ENCODE data around the gene CTSA. TPM values are rescaled to one million over a fixed set of nuclear protein-coding genes. Genes with fewer than 3 reads are reported as not detected.
"Not testable (repeated sequence)": the region's sequence is repeated elsewhere in the genome, so short reads cannot be mapped to it uniquely, and the experiment has no call there.

Gene CTSA
- total RNA-seq, 2 donors from 2014 or later: 83.8 to 116 TPM

- H3K9me3 ChIP-seq: no peaks in the 10 kb centered on the region
- H3K36me3 ChIP-seq: peaks cover 76% of the 10 kb centered on the region
- TF ChIP-seq, protein P1, sequence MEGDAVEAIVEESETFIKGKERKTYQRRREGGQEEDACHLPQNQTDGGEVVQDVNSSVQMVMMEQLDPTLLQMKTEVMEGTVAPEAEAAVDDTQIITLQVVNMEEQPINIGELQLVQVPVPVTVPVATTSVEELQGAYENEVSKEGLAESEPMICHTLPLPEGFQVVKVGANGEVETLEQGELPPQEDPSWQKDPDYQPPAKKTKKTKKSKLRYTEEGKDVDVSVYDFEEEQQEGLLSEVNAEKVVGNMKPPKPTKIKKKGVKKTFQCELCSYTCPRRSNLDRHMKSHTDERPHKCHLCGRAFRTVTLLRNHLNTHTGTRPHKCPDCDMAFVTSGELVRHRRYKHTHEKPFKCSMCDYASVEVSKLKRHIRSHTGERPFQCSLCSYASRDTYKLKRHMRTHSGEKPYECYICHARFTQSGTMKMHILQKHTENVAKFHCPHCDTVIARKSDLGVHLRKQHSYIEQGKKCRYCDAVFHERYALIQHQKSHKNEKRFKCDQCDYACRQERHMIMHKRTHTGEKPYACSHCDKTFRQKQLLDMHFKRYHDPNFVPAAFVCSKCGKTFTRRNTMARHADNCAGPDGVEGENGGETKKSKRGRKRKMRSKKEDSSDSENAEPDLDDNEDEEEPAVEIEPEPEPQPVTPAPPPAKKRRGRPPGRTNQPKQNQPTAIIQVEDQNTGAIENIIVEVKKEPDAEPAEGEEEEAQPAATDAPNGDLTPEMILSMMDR (IDR thresholded peaks at IDR 0.05): no peak
- no peak for DNase-seq (ENCODE audit: low spot score)
- no peaks in the 10 kb centered on the region for H3K4me1 ChIP-seq
- H3K27me3 ChIP-seq: no peaks in the 10 kb centered on the region
- H3K4me3 ChIP-seq: no peak overlapping the region
- no peak overlapping the region for H3K27ac ChIP-seq
Observed at GRCh38 chr20:45899046-45899835, 8.1 kb downstream of the CTSA start.

GRCh38 chr20:45901332-45901731 is 10.2 kb downstream of the CTSA start:
- DNase-seq (ENCODE audit: low spot score); H3K27ac ChIP-seq; H3K4me1 ChIP-seq; H3K4me3 ChIP-seq; H3K27me3 ChIP-seq; H3K9me3 ChIP-seq: not testable (repeated sequence)
- H3K36me3 ChIP-seq: peaks cover 60% of the 10 kb centered on the region

GRCh38 chr20:45902199-45902701 is 11.1 kb downstream of the CTSA start:
- no peak overlapping the region for H3K27ac ChIP-seq
- no peak for DNase-seq (ENCODE audit: low spot score)
- no peaks in the 10 kb centered on the region for H3K27me3 ChIP-seq
- H3K36me3 ChIP-seq: peaks cover 51% of the 10 kb centered on the region
- no peak overlapping the region for H3K4me3 ChIP-seq
- H3K4me1 ChIP-seq: no peaks in the 10 kb centered on the region
- TF ChIP-seq, protein P1 (IDR thresholded peaks at IDR 0.05): no peak
- H3K9me3 ChIP-seq: no peaks in the 10 kb centered on the region

- no peak for DNase-seq (ENCODE audit: low spot score)
- H3K27me3 ChIP-seq: no peaks in the 10 kb centered on the region
- peaks cover 0 to 2% of the 10 kb centered on the region in 2 donors for H3K4me1 ChIP-seq
- H3K4me3 ChIP-seq: no peak overlapping the region
- H3K27ac ChIP-seq: no peak overlapping the region
- H3K9me3 ChIP-seq: no peaks in the 10 kb centered on the region
- peaks cover 25% of the 10 kb centered on the region for H3K36me3 ChIP-seq
- TF ChIP-seq, protein P1 (IDR thresholded peaks at IDR 0.05): no peak
Observed at GRCh38 chr20:45904583-45905504, 13.7 kb downstream of the CTSA start.

DNA sequence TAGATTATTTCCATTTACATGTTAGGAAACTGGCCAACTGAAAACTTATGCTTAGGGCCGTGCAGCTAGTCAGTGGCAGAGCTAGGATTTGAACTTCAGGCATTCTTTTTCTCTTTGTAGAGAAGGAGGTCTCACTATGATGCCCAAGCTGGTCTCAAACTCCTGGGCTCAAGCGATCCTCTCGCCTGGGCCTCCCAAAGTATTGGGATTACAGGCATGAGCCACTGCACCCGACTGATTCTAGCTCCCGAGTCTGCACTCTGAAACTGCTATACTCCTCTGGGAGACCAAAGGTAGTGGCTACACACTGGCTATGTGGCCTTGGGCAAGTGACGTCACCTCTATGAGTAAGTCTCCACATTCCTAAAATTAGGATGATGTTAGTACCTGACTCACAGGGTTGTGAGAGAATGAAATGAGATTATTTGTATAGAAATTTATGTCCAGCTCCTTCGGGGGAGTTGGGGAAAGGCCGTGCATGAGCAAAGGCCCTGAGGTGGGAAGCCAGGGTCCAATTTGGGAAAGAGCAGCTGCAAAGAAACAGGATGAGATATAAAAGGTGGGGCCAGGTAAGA is 14.5 kb downstream of the CTSA start:
- TF ChIP-seq, protein P1 (IDR thresholded peaks at IDR 0.05): no peak
- DNase-seq (ENCODE audit: low spot score): no peak
- peaks cover 19% of the 10 kb centered on the region for H3K36me3 ChIP-seq

More for the DNA sequence above, 14.5 kb downstream of the CTSA start:
- no peaks in the 10 kb centered on the region for H3K9me3 ChIP-seq
- H3K27me3 ChIP-seq: no peaks in the 10 kb centered on the region
- no peak overlapping the region for H3K27ac ChIP-seq
- peaks cover 0 to 9% of the 10 kb centered on the region in 2 donors for H3K4me1 ChIP-seq
- no peak overlapping the region for H3K4me3 ChIP-seq
